H9 (cell line): ENCODE measurements around the gene GPR137B. TPM values are rescaled to one million over a fixed set of nuclear protein-coding genes. Genes with fewer than 3 reads are reported as not detected.

Source experiments
- DNase-seq: peaks from one replicate; pipeline ENCODE4 v3.0.0-alpha.2; 2017
- H2AFZ ChIP-seq: one replicate; pipeline ENCODE4 v1.6.1; 2013; ENCODE audit warnings: mild to moderate bottlenecking, low read length, control low read depth, moderate library complexity
- H2AK5ac ChIP-seq: 2 replicates; pipeline ENCODE4 v1.6.1; 2013; ENCODE audit warnings: low read length, control low read depth, mixed read lengths; ENCODE audit not compliant: insufficient read length
- H2BK120ac ChIP-seq: one replicate; pipeline ENCODE4 v1.6.1; 2013; ENCODE audit warnings: low read depth, mild to moderate bottlenecking, low read length, control low read depth, inconsistent platforms; ENCODE audit not compliant: poor library complexity, severe bottlenecking
- H2BK12ac ChIP-seq: 2 replicates; pipeline ENCODE4 v1.6.1; 2013; ENCODE audit warnings: low read length, control low read depth, mixed read lengths, low read depth; ENCODE audit not compliant: insufficient read length
- H2BK15ac ChIP-seq: 2 replicates; pipeline ENCODE4 v1.6.1; 2013; ENCODE audit warnings: low read depth, low read length, control low read depth
- H2BK20ac ChIP-seq: one replicate; pipeline ENCODE4 v1.6.1; 2013; ENCODE audit warnings: low read depth, mild to moderate bottlenecking, low read length, control low read depth, inconsistent platforms; ENCODE audit not compliant: poor library complexity, severe bottlenecking
- H2BK5ac ChIP-seq: 2 replicates; pipeline ENCODE4 v1.6.1; 2013; ENCODE audit warnings: low read length, control low read depth, mixed read lengths; ENCODE audit not compliant: insufficient read length
- H3K14ac ChIP-seq: 2 replicates; pipeline ENCODE4 v1.6.1; 2013; ENCODE audit warnings: low read length, control low read depth; ENCODE audit not compliant: insufficient read depth
- H3K18ac ChIP-seq: 2 replicates; pipeline ENCODE4 v1.6.1; 2013; ENCODE audit warnings: low read depth, mild to moderate bottlenecking, mixed read lengths, low read length, control low read depth; ENCODE audit not compliant: insufficient read length
- H3K23ac ChIP-seq: 2 replicates; pipeline ENCODE4 v1.6.1; 2013; ENCODE audit warnings: low read length, control low read depth, mixed read lengths, low read depth; ENCODE audit not compliant: insufficient read length
- H3K23me2 ChIP-seq: 2 replicates; pipeline ENCODE4 v1.6.1; 2013; ENCODE audit warnings: low read depth, mild to moderate bottlenecking, mixed read lengths, low read length, control low read depth; ENCODE audit not compliant: insufficient read length, poor library complexity, severe bottlenecking
- H3K27ac ChIP-seq: 2 replicates; pipeline ENCODE4 v1.5.1; 2013; ENCODE audit warnings: low read length, control low read depth, mixed read lengths, low read depth; ENCODE audit not compliant: insufficient read length
- H3K27me3 ChIP-seq: 2 replicates; pipeline ENCODE4 v1.6.1; 2013; ENCODE audit warnings: low read length, control low read depth, inconsistent platforms; ENCODE audit not compliant: insufficient read depth
- H3K4ac ChIP-seq: 2 replicates; pipeline ENCODE4 v1.6.1; 2013; ENCODE audit warnings: low read depth, mild to moderate bottlenecking, control low read depth, inconsistent platforms, low read length, moderate library complexity
- H3K4me1 ChIP-seq: 2 replicates; pipeline ENCODE4 v1.6.1; 2013; ENCODE audit warnings: low read length, control low read depth, inconsistent platforms; ENCODE audit not compliant: insufficient read depth
- H3K4me2 ChIP-seq: 2 replicates; pipeline ENCODE4 v1.6.1; 2013; ENCODE audit warnings: low read length, control low read depth, mixed read lengths; ENCODE audit not compliant: insufficient read length, insufficient read depth
- H3K56ac ChIP-seq: 2 replicates; pipeline ENCODE4 v1.6.1; 2013; ENCODE audit warnings: low read depth, mild to moderate bottlenecking, mixed read lengths, low read length, control low read depth; ENCODE audit not compliant: insufficient read length
- H3K79me1 ChIP-seq: 2 replicates; pipeline ENCODE4 v1.6.1; 2013; ENCODE audit warnings: low read depth, mild to moderate bottlenecking, moderate library complexity, low read length, control low read depth, inconsistent platforms; ENCODE audit not compliant: insufficient read depth, poor library complexity, severe bottlenecking
- H3K79me2 ChIP-seq: 2 replicates; pipeline ENCODE4 v1.6.1; 2013; ENCODE audit warnings: low read length, control low read depth, inconsistent platforms; ENCODE audit not compliant: insufficient read depth
- H3K9ac ChIP-seq: 2 replicates; pipeline ENCODE4 v1.6.1; 2013; ENCODE audit warnings: low read length, control low read depth, mixed read lengths; ENCODE audit not compliant: insufficient read length; ENCODE audit errors: extremely low read depth
- H3K9me3 ChIP-seq: one replicate; pipeline ENCODE4 v1.6.1; 2013; ENCODE audit warnings: low read depth, low read length, inconsistent platforms; ENCODE audit not compliant: control insufficient read depth
- H3T11ph ChIP-seq: one replicate; pipeline ENCODE4 v1.6.1; 2013; ENCODE audit warnings: mild to moderate bottlenecking, low read length, control low read depth, inconsistent platforms
- H4K20me1 ChIP-seq: one replicate; pipeline ENCODE4 v1.6.1; 2013; ENCODE audit not compliant: control insufficient read depth, insufficient read length, insufficient read depth
- H4K5ac ChIP-seq: 2 replicates; pipeline ENCODE4 v1.6.1; 2013; ENCODE audit warnings: low read depth, mild to moderate bottlenecking, mixed read lengths, low read length, control low read depth; ENCODE audit not compliant: insufficient read length
- H4K8ac ChIP-seq: replicated peaks from 2 replicates; pipeline ENCODE4 v1.6.1; 2013; ENCODE audit warnings: low read length, control low read depth, mixed read lengths, low read depth; ENCODE audit not compliant: insufficient read length
- H4K91ac ChIP-seq: 2 replicates; pipeline ENCODE4 v1.6.1; 2013; ENCODE audit warnings: low read depth, mild to moderate bottlenecking, moderate library complexity, mixed read lengths, low read length, control low read depth; ENCODE audit not compliant: insufficient read length
- H3K27ac Mint-ChIP-seq, 3 experiments: 2 replicates in 2 of 3; 3 replicates in 1 of 3; pipeline ENCODE4 v1.8.0; 2020 to 2021; ENCODE audit warnings: mixed read lengths in 3 of 3, mild to moderate bottlenecking in 1 of 3, moderate library complexity in 1 of 3
- H3K27me3 Mint-ChIP-seq: 2 replicates; pipeline ENCODE4 v1.8.0; 2021; ENCODE audit warnings: low read depth, mild to moderate bottlenecking, moderate library complexity, mixed read lengths
- H3K36me3 Mint-ChIP-seq, 3 experiments: 2 replicates in 2 of 3; 3 replicates in 1 of 3; pipeline ENCODE4 v1.8.0; 2020 to 2021; ENCODE audit warnings: low read depth in 3 of 3, mixed read lengths in 3 of 3; ENCODE audit not compliant: insufficient read depth in 1 of 3
- H3K4me1 Mint-ChIP-seq, 2 experiments: 2 replicates each; pipeline ENCODE4 v1.8.0; 2020; ENCODE audit warnings: mixed read lengths in 2 of 2
- H3K4me3 Mint-ChIP-seq, 2 experiments: 2 replicates in 1 of 2; 3 replicates in 1 of 2; pipeline ENCODE4 v1.8.0; 2020 to 2021; ENCODE audit warnings: mild to moderate bottlenecking in 2 of 2, mixed read lengths in 2 of 2, moderate library complexity in 1 of 2
- H3K9me3 Mint-ChIP-seq, 2 experiments: 2 replicates in 1 of 2; 3 replicates in 1 of 2; pipeline ENCODE4 v1.8.0; 2020; ENCODE audit warnings: mild to moderate bottlenecking in 2 of 2, mixed read lengths in 2 of 2, moderate library complexity in 1 of 2
- CTCF ChIP-seq: fragments of 200-600 bp; sonication (generic); conservative IDR thresholded peaks from 3 replicates; pipeline ENCODE4 v1.8.0; 2021; ENCODE audit warnings: antibody characterized with exemption, mild to moderate bottlenecking
- WGBS: extraction: QIAGEN DNeasy Blood & Tissue Kit; methylation state at CpG from one replicate; pipeline ENCODE4 v1.1.7; 2013; ENCODE audit warnings: missing lambda C conversion rate, low lambda C conversion rate, mixed read lengths; ENCODE audit not compliant: insufficient read length; ENCODE audit errors: extremely low coverage; 5-methylcytosine and 5-hydroxymethylcytosine counted together
- total RNA-seq: library from RNA; stranded (reverse); gene quantifications from 2 replicates; pipeline ENCODE4 v1.2.1, GENCODE V29; 2021

GPR137B gene
- total RNA-seq, 1 experiment from 2014 or later, result 5.9 TPM

- no peak overlapping the region for H4K5ac ChIP-seq
- H3K23me2 ChIP-seq, result no peaks in the 10 kb centered on the region
- H3K4ac ChIP-seq, result no peak overlapping the region
- no peaks in the 10 kb centered on the region for H3K27me3 Mint-ChIP-seq
- no peak overlapping the region for H3K56ac ChIP-seq
- no peak overlapping the region for H3K27ac ChIP-seq
- H2AK5ac ChIP-seq, result no peak overlapping the region
- H2BK12ac ChIP-seq, result no peak overlapping the region
- no peak overlapping the region for H3K4me2 ChIP-seq
- no peak overlapping the region for H4K8ac ChIP-seq
- H2BK15ac ChIP-seq, result no peak overlapping the region
- H3K9me3 ChIP-seq, result no peaks in the 10 kb centered on the region
- H3K27ac Mint-ChIP-seq, result peak overlapping the region in 1 of 3 experiments; percentile 18; a peak in 3 of 7 replicates
- no peak overlapping the region for H2BK120ac ChIP-seq
- no peak overlapping the region for H2AFZ ChIP-seq
- no peak overlapping the region for H3K23ac ChIP-seq
- H3K9ac ChIP-seq, result no peak overlapping the region
- H3T11ph ChIP-seq, result no peak overlapping the region
- peaks cover 0 to 7% (median 3%) of the 10 kb centered on the region in 3 experiments; a peak in 3 of 7 replicates for H3K36me3 Mint-ChIP-seq
- H3K9me3 Mint-ChIP-seq, result no peaks in the 10 kb centered on the region
- no peaks in the 10 kb centered on the region; the same call in 1 of the 2 replicates for H3K4me1 ChIP-seq
- H3K27me3 ChIP-seq, result no peaks in the 10 kb centered on the region
- H2BK5ac ChIP-seq, result no peak overlapping the region
- no peak for DNase-seq
- no CpG with 5 or more reads among the region's 12 CpGs for WGBS
- no peaks in the 10 kb centered on the region for H4K20me1 ChIP-seq
- H3K79me1 ChIP-seq, result no peaks in the 10 kb centered on the region
- H3K4me1 Mint-ChIP-seq, result peaks cover 9 to 18% of the 10 kb centered on the region in 2 experiments
- H3K18ac ChIP-seq, result no peak overlapping the region
- TF ChIP-seq CTCF, result no peak
- H3K79me2 ChIP-seq, result no peaks in the 10 kb centered on the region
- no peak overlapping the region for H3K14ac ChIP-seq
- no peak overlapping the region for H2BK20ac ChIP-seq
- peak overlapping the region; percentile 7 for H4K91ac ChIP-seq
- no peak overlapping the region for H3K4me3 Mint-ChIP-seq
Observed at GRCh38 chr1:236175642-236176336, 33.5 kb downstream of the GPR137B start.
